ENCODE results near the gene PPM1H.

The PPM1H gene

DNA sequence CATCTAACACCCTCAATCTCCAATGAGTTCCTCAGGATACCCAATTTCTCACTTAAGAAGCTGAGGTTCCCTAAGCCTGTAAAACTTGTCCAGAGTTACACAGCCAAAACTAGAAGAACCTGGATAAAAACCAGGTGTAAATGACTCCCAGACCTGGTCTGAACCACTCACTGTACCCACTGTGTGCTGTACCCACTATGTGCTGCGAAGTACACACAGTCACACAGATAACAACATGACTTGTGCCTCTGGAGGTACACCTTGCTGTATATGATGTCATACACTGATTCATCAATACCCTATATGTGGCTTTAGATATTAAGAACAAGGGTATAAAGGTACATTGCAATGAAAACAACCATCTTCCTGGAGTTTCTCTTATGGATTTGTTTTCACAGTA lies 66.1 kb downstream of the PPM1H start:
- DNase-seq = no peak

DNA sequence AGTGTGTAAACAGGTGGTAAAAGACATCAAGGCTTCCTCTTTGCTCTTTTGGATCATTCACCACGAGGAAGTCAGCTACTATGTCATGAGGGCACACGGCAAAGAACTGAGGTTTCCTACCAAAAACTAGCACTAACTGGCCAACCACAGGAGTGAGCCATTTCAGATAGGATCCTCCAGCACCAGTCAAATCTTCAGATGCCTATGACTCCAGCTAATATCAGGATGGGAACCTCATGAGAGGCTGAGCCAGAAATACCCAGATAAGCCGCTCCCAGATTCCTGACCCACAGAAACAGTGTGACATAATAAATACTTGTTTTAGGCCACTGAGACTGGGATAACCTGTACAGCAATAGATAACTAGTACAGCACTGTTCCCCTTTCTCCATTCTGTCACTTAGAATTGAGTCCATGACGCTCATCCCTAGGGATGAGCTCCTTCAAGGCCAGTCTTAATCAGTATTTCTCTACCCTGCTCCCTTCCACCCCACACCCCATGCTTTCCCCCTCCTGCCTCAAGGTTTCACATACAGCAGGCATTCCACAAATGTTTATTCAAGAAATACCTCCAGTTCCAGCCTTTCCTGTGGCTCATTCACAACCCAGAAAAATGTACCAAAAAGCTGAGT lies 68.4 kb downstream of the PPM1H start:
- DNase-seq = no peak

DNA sequence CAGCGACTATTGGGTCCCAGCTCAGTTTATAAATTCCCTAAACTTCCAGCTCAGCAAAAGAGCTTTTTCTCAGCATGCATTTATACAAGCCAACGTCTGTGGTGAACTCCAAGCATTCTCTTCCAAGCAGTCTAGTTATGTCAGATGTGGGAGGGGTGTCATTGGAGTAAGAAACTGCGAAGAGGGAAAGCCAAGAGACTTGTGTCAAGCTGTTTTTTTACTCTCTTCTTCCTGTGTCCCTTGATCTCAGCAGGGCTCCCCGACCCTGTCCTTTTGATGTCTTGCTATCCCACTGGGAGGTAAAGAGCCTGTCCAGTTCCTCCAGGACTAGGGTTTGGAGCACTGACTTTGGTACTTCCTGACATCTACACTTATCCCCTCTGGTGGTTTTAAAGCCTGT lies 69.0 kb downstream of the PPM1H start:
- no peak for DNase-seq

DNA sequence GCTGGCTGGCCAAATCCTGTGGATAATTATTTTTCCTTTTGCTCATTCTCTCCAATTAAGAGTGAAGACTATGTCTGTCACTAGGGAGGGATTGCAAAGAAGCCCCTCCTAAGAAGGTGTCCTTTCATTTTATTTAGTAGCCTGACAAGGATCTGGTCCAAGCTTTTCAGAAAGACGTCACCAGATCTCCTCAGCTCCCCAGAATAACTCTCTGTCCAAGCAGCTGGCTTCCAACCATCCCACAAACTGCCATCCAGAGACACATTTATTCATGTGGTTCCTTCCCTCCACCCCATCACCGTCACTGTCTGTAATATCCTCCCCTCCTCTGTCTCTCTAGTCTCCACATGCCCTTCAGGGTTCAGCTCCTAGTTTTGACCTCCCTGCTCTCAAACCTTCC lies 69.9 kb downstream of the PPM1H start:
- DNase-seq = no peak

DNA sequence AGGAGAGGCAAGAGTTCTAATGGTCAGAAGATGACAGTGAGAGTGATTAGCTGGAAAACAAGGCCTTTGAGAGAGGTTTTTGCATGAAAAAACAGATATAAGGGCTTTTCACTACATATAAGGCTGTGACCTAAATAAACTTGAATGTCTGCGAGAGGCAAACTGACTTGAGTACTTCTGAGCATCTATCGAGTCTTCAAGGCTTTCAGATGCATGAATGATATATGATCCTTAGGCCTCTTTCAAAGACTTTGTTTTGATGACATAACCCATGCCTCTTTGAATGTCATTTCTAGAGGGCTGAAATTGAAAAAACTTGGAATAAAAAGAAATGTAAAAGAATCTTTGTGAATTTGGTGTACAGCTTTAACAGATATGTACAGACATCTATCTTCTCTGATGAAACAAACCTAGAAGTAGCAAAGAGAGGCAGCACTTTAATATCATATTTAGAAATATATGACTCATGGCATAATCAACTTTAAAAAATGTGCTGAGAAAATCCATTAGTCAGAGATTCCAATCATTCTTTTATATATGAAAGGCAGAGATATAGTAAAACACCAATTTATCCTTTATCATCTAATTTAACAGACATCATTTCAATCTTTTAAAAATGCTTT lies 72.6 kb downstream of the PPM1H start:
- no peak for DNase-seq

DNA sequence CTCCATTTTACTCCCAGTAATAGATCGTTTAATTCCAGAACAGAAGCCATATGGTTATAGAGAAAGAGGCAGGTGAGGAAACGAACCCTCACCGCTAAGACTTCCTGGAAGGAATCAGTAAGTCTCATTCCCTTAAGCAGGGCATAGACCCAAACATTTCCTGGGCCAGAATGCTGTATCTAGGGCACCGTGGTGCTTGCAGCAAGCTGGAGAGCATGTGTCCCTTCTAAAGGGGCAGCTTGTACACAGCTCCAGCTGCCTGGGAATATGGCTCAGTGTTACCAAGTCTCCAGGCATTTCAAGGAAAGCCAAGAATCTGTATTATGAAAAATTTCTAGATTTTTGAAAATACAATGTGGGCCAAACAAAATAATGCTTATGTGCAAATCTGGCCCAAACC lies 73.4 kb downstream of the PPM1H start:
- no peak for DNase-seq

DNA sequence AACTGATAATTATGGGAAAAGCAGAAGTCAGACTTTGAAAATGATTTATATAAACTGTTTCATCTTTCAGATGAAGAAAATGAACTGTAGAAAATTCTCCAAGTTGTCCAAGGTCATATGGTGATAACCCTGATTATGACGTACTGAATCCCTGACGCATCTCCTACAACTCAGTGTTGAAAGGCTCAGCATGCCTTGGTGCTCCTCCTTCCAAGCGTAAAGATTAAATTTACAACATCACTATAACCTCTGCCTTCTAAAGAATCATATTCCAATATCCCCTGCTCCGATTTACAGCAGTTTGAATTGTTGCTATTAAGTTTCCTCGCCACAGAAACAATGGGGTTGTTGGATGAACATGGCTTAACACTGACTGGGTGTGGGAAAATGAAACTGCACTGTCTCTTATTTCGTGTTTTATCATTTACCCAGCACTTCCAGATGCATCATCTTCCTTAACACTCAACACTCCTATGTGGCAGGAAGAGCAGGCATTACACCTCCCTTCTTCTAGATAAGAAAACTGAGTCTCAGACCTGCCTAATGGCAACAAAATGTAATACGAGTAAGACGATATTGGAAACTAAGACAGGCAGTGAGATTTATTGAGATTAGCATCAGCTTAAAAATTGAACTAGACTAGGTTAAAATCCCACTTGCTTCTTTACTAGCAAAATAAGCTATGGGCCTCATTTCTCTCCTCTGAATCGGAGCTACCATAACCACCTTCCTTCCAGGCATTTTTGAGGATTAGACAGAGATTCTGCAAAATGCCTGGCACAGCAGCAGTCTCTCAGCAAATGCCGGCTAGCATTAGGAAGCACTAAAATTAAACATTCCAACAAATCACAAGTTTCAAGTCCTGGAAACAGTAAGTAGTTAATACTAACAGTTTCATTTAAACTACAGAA lies 74.2 kb downstream of the PPM1H start:
- no peak for DNase-seq

DNA sequence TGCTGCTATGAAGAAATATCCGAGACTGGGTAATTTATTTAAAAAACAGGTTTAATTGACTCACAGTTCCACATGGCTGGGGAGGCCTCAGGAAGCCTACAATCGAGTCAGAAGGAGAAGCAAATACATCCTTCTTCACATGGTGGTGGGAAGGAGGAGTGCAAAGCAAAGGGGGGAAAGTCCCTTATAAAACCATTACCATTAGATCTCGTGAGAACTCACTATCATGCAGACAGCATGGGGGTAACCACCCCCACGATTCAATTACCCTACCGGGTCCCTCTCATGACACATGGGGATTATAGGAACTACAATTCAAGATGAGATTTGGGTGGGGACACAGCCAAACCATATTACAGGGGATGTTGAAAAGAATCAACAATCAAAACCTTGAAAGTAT lies 74.9 kb downstream of the PPM1H start:
- no peak for DNase-seq

DNA sequence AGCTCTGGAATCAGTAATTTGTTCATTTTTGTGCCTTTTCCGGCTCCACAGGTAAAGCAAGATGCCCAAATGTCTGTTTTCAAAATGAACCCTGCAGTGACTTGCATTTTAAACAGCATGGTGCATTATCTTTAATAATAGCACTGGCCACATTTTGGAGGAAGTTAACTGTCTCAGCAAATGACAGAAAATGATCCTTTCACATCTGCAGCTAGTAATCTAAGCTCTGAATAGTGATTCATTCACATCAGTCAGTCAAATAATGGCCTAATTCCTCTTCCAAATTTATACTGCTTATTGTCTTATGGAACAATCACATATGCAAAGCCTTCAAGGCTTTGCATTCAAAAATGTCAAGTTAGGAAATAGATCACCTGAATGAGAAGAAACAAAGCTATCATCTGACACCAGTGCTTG lies 75.6 kb downstream of the PPM1H start:
- no peak for DNase-seq

DNA sequence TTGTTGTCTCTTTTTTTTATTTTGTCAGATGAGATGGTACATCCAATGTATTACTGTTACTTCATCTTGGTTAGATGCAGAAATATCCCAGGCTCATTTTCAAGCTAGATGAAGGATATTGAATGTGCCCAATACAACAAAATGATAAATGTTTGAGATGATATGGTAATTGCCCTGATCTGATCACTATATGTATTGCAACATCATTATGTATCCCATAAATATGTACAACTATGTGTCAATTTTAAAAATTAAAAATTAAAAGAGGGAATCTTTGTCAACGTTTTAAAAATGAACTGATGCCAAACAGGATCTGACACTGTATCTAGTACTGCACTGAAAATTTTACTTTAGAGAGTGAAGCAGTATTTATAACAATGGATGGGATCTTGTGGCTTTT lies 78.5 kb downstream of the PPM1H start:
- DNase-seq = no peak

DNA sequence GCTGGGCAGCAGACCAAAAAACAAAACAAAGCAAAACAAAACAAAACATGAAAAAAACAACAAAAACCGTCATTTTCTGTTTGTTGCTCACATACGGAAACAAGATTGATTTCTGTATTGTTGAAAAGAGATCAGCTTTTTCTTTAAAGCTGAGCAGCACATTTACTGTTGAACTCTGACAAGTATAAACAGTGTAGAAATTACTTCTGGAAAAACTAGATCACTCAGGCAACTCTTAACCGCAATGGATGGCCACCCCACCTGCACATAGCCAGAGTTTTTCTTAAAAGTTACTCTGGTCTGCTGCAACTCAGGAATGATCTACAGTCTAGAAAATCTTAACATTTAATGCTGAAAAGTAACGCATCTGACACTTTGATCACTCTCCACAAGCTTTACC lies 80.9 kb downstream of the PPM1H start:
- no peak for DNase-seq

DNA sequence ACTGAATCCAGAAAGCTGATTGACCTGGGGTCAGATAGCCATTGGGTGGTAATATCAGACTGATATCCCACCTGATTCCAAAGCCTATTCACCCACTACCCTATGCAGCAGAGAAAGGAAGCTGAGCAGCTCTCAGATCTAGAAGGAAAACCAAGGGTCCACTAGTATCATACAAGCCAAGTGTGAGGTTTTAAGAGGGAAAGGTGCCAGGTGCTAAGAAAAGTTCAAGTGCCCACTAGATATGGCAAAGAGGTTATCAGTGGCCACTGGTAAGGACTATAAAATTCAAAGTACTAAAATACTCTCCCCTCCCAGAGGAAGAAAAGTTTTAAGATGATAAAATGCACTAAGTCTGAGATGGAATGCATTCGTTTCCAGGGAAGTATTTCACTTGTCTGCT lies 85.6 kb downstream of the PPM1H start:
- DNase-seq = no peak

DNA sequence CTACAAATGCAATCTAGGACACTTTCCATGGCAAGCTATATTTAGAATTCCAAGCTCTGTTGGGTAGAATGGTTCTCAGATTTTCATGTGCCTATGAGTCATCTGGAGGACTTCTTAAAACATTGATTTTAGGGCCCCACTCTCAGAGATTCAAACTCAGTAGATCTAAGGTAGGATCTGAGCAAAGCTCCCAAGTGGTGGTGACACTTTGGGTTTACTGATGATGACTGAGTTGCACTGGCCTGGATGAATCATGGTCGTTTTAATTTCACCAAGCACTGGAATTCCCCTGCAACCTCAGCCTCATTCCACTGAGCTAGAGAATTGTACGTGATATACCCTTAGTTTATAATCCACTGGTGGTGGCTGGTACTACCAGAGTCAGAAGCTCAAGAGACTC lies 86.5 kb downstream of the PPM1H start:
- no peak for DNase-seq

DNA sequence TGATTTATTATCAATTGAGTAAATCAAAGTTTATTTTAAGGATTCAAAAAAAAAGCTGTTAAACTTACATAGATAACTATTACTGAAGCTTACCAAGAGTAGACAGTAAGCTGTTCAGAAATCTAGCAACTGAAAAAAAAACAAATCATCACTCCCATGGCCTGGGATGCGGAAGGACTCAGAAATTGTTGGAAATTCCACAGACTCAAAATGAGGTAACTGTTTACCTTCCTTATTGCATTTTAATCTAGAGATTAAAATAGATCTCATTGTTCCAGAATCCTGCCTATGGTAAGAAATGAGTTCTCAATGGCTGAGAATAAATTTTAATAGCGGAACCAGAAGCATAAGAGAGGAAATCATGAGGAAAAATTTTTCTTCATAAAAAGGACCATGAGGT lies 87.2 kb downstream of the PPM1H start:
- DNase-seq = no peak

DNA sequence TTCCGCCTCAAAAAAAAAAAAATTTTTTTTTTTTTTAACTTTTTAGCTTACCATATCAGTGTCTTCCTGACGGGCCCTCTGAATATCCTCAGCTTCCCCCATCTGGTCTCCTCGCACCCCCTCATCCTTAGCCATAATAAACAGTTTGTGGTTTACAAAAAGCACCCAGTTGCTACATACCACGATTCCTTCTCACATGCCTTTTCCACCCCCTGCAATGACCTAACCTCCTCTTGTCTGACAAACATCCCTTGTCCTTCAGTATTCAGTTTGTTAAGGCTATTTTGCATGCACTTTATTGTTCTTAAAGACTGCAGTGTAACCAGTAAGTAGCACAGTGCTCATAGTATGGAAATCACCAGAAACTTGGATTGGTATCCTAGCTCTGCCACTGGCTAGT lies 88.5 kb downstream of the PPM1H start:
- no peak for DNase-seq

DNA sequence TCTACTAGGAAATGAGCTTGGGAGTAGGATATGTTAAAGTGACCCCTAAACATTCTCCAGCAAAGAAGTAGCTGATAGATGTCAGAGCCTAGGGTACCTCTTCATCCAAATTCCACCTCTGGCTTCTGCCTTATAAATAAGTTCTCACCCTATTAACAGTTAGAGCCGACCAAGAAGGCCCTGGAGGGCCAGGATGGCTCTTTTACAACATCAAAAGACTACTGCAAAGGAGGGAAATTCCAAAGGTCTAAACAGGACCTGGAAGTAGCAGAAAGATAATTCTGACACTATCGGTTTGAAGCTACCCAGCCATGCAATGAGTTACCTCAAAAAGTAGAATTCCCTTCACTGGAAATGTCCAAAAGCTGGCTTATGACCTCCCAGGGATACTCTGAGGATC lies 90.0 kb downstream of the PPM1H start:
- DNase-seq = no peak

DNA sequence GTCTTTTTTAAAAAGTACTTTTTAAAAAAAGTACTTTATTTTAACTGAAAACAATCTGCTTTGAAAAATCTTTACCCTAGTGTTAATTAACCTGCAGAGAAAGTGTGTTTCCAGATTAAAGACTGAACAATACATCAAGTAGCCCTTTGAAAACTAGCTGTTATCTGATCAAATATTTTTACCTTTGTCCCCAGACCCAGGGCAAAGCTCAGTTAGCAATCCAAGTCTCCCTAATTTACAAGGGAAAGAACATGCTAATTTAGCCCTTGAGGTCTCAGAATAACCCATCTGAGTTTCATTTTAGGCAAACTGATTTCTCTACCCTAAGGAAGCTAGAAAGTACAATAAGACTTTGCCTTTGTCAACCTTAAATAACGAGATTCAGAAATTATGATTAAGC lies 91.2 kb downstream of the PPM1H start:
- DNase-seq = no peak

DNA sequence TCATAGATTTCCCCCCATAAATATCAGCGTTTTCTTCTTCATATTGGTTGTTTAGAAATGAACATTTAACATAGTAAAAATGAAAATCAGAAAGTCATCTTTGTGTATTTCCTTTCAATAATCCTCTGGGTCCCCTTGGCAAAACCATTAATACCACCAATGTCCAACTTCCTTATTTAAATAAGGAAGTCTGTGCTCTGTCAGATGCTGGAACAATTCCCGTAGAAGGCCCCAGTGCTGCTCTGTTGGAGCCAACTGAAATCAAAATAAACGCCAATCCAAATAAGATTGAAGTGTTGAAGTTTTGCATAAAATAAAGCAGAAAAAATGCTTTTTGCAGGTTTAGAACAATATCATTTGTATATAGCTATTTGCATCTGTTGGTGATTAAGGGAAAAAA lies 93.1 kb downstream of the PPM1H start:
- DNase-seq = no peak

DNA sequence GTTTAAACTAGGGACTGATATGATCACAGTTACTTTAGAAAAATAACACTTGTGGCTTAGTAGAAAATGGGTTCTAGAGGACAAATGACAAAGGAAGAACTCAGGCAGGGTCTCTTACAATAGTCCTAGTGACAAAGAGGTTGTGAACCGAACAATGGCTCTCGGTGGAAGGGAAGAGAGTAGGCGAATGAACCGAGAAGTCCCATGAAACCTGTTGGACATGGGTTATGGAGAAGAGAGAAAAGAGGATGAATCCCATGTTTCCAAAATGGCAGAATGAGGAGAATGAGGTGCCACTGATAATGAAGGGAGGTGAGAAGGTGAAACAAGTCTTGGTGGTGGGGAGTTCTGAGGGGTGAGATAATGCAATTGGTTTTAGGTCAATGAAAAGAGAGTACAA lies 94.1 kb downstream of the PPM1H start:
- no peak for DNase-seq

DNA sequence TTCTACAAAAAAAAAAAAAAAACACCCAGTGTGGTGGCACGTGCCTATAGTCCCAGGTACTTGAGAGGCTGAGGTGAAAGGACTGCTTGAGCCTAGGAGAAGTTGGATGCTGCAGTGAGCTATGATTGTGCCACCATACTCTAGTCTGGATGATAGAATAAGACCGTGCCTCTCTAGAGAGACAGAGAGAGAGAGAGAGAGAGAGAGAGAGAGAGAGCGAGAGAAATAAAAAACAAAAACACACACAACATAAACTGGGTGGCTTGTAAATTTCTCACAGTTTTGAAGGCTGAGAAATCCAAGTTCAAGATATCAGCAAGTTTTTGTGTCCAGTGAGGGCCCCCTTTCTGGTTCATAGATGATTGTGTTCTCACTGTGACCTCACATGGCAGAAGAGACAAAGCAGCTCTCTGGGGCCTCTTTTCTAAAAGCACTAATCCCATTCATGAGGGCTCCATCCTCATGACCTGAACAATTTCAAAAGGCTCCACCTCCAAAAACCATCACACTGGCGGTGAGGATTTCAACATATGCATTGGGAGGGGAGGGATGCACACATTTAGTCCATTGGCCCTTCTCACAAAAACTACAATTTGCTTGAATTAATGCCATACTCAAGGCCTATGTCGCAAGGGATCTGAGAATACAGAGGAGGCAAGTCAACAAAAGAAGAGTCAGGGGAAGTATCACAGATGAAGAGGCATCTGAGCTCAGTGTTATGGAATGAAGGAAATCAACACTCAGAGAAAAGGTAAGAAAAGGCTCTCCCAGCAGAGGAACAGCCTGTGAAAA lies 94.9 kb downstream of the PPM1H start:
- DNase-seq = no peak

DNA sequence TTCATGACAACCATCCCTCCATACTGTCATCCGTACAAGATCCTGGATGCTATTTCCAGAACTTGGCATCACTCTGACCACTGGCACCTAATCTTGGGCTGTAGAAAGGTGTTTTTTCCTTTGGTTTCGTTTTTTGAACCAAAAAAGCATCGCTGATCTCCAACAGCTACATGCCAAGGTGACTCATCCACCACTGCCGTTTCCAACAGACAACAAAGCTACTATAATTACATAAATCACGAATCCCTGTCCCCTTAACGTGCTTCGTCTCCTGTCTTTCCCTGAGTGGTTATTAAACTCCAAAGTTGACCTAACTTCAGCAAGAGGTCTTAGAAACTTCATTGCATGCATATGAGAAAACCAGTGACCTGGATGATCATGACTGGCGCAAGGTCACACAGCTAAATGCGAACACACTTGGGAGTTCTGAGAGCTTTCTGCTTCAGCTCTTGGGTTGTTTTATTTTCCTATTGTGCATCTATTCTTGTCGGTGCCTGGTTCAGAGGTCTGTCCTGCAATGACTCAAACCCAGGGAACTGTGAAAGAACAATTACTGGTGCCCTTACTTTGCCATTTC lies 99.9 kb downstream of the PPM1H start:
- no peak for DNase-seq

DNA sequence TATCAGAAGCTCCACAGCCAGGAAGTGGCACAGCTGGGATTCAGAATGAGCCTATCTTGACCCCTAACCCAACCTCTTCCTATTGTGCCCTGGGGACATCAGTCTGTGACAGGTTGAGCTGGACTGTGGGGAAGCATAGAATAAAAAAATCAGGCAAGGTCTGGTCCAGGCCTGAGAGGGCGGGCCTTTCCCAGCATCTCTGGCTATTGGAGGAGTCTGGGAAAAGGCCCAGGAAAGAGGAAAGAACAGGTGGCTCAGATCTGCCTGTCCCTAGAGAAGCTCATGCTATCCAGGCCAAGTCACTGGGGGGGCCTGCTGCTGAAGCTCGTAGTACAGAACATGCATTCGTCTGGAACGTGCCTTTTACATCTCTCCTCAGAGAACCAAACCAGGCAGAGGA lies 100.5 kb downstream of the PPM1H start:
- DNase-seq = no peak

DNA sequence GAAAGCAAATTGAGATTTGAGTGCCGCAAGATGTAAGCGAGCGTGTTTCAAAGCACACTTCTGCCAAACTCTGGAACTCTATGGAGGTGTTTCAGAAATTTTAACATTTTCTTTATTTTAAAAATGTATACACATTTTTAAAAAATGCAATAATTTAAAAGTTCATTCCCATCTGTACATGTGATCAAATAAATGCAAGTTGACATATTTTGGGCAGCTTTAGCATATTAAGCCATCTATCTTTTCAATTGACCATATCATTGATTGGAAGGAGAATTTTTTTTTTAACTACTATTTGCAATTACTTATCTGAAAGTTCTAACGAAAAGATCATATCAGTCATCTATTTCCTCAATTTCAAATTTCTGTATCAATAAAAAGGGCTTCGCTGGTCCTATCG lies 101.3 kb downstream of the PPM1H start:
- DNase-seq = no peak

Measured in activated T-cell treated with anti-CD3 and anti-CD28 coated beads for 4 hours (primary cell).